Measurements from ENCODE around the gene TM7SF2.
A peak's percentile ranks its signal among the peaks of the same experiment; 100 is the strongest.
"Not testable (repeated sequence)": the region's sequence is repeated elsewhere in the genome, so short reads cannot be mapped to it uniquely, and the experiment has no call there.

Gene TM7SF2

DNA sequence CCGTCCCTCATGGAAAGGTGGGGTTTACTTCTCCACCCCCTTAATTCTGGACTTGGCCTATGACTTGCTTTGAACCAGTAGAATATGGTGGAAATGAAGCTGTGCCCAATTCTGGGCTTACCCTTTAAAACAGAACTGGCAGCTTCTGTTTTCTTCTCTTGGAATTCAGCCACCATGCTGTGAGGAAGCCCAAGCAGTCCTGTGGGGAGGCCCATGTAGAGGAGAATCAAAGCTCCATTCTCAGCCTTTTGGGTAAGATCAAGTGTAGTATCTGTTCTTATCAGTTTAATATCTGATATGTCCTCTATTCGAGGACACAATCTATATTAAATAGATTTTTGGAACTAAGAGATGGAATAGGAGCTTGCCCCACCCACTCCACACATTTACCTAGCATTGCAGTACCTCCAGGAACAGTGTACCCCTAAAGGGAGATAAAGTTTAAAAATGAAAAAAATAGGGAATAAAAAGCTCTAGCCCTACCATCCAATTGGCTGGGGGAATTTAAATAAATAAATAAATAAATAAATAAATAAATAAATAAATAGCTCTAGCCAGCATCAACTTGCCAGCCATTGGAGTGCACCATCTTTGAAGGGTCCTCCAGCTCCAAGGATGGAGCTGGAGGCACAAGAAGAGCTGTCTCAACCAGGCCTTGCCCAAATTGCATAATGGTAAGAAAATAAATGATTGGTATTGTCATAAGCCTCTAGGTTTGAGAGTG is 35.8 kb downstream of the TM7SF2 start:
- Histone ChIP-seq H2AFZ (ENCODE audit: low read depth, low read length) (no peak overlapping the region), H3K79me2 (ENCODE audit: insufficient read depth, low read length) (no peaks in the 10 kb centered on the region), H3K9ac (ENCODE audit: low read depth, low read length) (no peak overlapping the region), H3K4me3 (ENCODE audit: low read depth in 1 of 2, low read length in 2 of 2) (no peak overlapping the region), H3K4me1 (ENCODE audit: insufficient read depth, low read length) (no peaks in the 10 kb centered on the region), H3K27ac (ENCODE audit: low read length) (no peak overlapping the region), H3K36me3 (ENCODE audit: insufficient read depth, low read length) (no peaks in the 10 kb centered on the region), H3K27me3 (ENCODE audit: insufficient read depth, low read length, poor library complexity) (peaks cover 3% of the 10 kb centered on the region), H3K4me2 (ENCODE audit: insufficient read depth, low read length) (no peak overlapping the region), H4K20me1 (ENCODE audit: insufficient read depth, low read length) (no peaks in the 10 kb centered on the region), H3K9me3 (ENCODE audit: insufficient read depth, low read length, severe bottlenecking) (peaks cover 7% of the 10 kb centered on the region)
- ATAC-seq (ENCODE audit: insufficient read depth, low read depth) = no peak
- TF ChIP-seq CTCF (IDR thresholded peaks at IDR 0.05; ENCODE audit: borderline replicate concordance, extremely low read depth, low read length, poor library complexity, severe bottlenecking) = no peak
- no peak for TF ChIP-seq EZH2 (IDR thresholded peaks at IDR 0.05; ENCODE audit: borderline replicate concordance, low read depth, low read length, severe bottlenecking)
- DNase-seq = no peak

DNA sequence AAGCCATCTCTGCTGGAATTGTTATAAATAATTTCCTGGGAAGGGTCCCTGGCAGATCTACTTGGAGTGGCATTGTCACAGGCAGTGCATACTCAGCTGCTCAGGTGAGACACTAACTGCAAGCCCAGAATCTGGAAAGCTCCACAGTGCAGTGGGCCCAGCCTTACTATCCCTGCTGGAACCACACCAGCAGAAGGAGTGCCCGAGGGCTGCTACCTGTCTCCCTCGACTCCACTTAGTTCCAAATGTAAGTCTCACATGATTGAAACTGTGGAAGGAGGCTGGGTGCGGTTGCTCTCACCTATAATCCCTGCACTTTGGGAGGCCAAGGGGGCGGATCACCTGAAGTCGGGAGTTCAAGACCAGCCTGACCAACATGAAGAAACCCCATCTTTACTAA is 37.0 kb downstream of the TM7SF2 start:
- Histone ChIP-seq H3K4me2 (ENCODE audit: insufficient read depth, low read length) (no peak overlapping the region), H3K27me3 (ENCODE audit: insufficient read depth, low read length, poor library complexity) (peaks cover 3% of the 10 kb centered on the region), H4K20me1 (ENCODE audit: insufficient read depth, low read length) (no peaks in the 10 kb centered on the region), H3K79me2 (ENCODE audit: insufficient read depth, low read length) (no peaks in the 10 kb centered on the region), H3K9ac (ENCODE audit: low read depth, low read length) (no peak overlapping the region), H3K27ac (ENCODE audit: low read length) (no peak overlapping the region), H3K4me3 (ENCODE audit: low read depth in 1 of 2, low read length in 2 of 2) (no peak overlapping the region), H3K4me1 (ENCODE audit: insufficient read depth, low read length) (no peaks in the 10 kb centered on the region), H3K9me3 (ENCODE audit: insufficient read depth, low read length, severe bottlenecking) (peaks cover 7% of the 10 kb centered on the region), H2AFZ (ENCODE audit: low read depth, low read length) (no peak overlapping the region), H3K36me3 (ENCODE audit: insufficient read depth, low read length) (no peaks in the 10 kb centered on the region)
- ATAC-seq (ENCODE audit: insufficient read depth, low read depth) (no peak), DNase-seq (no peak)
- TF ChIP-seq CTCF (IDR thresholded peaks at IDR 0.05; ENCODE audit: borderline replicate concordance, extremely low read depth, low read length, poor library complexity, severe bottlenecking) (no peak), EZH2 (IDR thresholded peaks at IDR 0.05; ENCODE audit: borderline replicate concordance, low read depth, low read length, severe bottlenecking) (no peak)

DNA sequence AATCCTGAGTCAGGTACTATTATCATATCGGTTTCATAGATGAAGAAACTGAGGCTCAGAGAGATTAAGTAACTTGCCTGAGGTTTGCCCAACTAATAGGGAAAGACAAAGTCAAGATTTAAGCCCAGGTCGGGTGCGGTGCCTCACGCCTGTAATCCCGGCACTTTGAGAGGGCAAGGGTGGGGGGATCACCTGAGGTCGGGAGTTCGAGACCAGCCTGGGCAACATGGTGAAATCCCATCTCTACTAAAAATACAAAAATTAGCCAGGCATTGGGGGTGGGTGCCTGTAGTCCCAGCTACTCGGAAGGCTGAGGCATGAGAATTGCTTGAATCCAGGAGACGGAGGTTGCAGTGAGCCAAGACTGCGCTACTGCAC is 38.4 kb downstream of the TM7SF2 start:
- not testable (repeated sequence) for H3K27me3 ChIP-seq (ENCODE audit: insufficient read depth, low read length, poor library complexity); H3K79me2 ChIP-seq (ENCODE audit: insufficient read depth, low read length); DNase-seq; H4K20me1 ChIP-seq (ENCODE audit: insufficient read depth, low read length); H3K27ac ChIP-seq (ENCODE audit: low read length); H3K9ac ChIP-seq (ENCODE audit: low read depth, low read length); H3K36me3 ChIP-seq (ENCODE audit: insufficient read depth, low read length); H3K4me2 ChIP-seq (ENCODE audit: insufficient read depth, low read length); ATAC-seq (ENCODE audit: insufficient read depth, low read depth); H3K4me1 ChIP-seq (ENCODE audit: insufficient read depth, low read length); H3K9me3 ChIP-seq (ENCODE audit: insufficient read depth, low read length, severe bottlenecking); H2AFZ ChIP-seq (ENCODE audit: low read depth, low read length); H3K4me3 ChIP-seq (ENCODE audit: low read depth in 1 of 2, low read length in 2 of 2)

GRCh38 chr11:65150509-65151299 is 39.0 kb downstream of the TM7SF2 start:
- Histone ChIP-seq H3K36me3 (ENCODE audit: insufficient read depth, low read length) (no peaks in the 10 kb centered on the region), H3K27me3 (ENCODE audit: insufficient read depth, low read length, poor library complexity) (peaks cover 3% of the 10 kb centered on the region), H3K27ac (ENCODE audit: low read length) (no peak overlapping the region), H2AFZ (ENCODE audit: low read depth, low read length) (no peak overlapping the region), H3K9ac (ENCODE audit: low read depth, low read length) (no peak overlapping the region), H3K4me3 (ENCODE audit: low read depth in 1 of 2, low read length in 2 of 2) (no peak overlapping the region), H3K9me3 (ENCODE audit: insufficient read depth, low read length, severe bottlenecking) (peaks cover 7% of the 10 kb centered on the region), H3K4me1 (ENCODE audit: insufficient read depth, low read length) (no peaks in the 10 kb centered on the region), H4K20me1 (ENCODE audit: insufficient read depth, low read length) (no peaks in the 10 kb centered on the region), H3K4me2 (ENCODE audit: insufficient read depth, low read length) (no peak overlapping the region), H3K79me2 (ENCODE audit: insufficient read depth, low read length) (no peaks in the 10 kb centered on the region)
- no peak for DNase-seq
- 0 out of 3 replicates have a peak, but pooled peaks have one; percentile 14 for ATAC-seq (ENCODE audit: insufficient read depth, low read depth)
- no peak for TF ChIP-seq CTCF (IDR thresholded peaks at IDR 0.05; ENCODE audit: borderline replicate concordance, extremely low read depth, low read length, poor library complexity, severe bottlenecking)
- no peak for TF ChIP-seq EZH2 (IDR thresholded peaks at IDR 0.05; ENCODE audit: borderline replicate concordance, low read depth, low read length, severe bottlenecking)
